CD4-positive, alpha-beta T cell treated with Interleukin-10 for 1 hour (primary cell): ENCODE measurements around the gene XCR1.
"Not testable (repeated sequence)": the region's sequence is repeated elsewhere in the genome, so short reads cannot be mapped to it uniquely, and the experiment has no call there.

Experiments used
- DNase-seq: peaks from one replicate; pipeline ENCODE4 v3.0.0-alpha.2; 2020

XCR1 gene

DNA sequence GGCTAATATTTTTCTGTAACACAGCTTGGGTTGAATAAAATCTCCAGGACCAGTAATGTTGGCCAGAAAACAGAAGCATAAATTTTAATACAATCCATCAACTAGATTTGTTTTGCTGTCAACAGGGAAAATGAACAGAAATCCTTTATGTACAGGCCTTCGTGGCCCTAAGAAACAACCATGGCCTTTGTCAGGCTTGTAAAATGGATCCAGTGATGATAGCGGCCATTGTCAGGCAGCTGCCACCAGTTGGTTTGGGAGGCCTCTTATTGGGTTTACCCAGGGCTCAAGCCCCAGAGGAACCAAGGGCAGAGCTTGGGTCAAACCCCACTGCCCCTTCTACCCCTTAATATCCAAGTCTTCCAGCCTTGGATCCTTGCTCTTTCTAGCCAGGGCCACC lies 26.1 kb downstream of the XCR1 start:
- DNase-seq, result no peak

GRCh38 chr3:45997942-45998341 lies 29.3 kb downstream of the XCR1 start:
- DNase-seq, result no peak

DNA sequence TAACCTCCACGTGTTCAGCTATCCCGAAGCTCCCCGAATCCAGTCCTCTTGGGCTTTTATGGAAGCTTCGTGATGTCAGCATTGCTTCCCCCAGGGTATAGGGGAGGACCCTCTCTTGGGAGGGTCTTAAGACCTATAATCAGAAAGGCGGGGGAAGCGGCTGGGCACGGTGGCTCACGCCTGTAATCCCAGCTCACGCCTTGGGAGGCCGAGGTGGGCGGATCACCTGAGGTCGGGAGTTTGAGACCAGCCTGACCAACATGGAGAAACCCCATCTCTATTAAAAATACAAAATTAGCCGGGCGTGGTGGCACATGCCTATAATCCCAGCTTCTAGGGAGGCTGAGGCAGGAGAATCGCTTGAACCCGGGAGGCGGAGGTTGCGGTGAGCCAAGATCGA lies 29.8 kb downstream of the XCR1 start:
- not testable (repeated sequence) for DNase-seq

DNA sequence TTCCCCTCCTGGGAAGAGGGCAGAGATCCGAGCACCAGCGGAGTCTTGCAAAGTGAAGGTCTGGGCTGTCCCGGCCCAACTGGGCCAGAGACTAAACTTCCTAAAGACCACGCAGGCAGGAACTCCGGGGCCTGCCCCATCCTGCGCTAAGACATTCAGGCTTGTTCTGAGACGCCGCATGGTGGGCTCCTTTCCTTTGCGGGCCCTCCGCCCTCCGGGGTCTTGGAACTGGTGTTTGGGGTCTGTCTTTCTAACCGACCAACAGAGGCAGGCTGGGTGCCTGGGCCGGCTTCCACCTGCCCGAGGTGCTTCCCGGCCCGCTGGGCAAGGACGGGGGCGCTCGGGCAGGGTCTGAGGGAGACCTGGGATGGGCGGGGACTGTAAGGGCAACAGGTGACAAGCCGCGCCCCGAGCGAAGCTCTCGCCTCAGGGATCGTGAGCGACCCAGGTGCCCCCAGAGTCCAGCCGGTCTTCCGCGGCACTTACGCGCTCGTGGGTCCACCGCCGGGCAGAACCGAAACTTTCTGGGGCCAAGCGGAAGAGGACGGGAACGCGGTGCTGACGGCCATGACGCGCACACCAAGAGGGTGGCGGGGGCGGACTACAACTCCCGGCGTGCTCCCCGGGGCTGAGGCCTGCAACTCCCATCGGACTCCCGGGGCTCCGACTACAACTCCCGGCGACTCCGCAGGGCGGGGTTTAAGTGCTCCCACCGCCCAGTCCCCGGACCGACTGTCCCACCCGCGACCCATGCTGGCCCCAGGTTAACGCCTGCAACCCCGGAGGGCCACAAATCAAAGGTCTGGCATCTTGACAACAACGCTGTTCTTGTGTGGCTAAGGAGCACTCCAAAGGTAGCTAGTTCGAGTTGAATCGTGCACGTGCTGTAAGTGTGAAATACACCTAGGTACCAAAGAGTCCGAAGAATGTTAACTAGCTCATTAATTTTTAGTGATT lies 31.8 kb downstream of the XCR1 start, which contains the start of gene FYCO1:
Gene FYCO1, minus strand, starts transcription at position 589 of the 957 bp plus-strand sequence. CDS start 10,914 bp downstream, outside the sequence.
- peak; percentile 90 for DNase-seq

GRCh38 chr3:45994419-45995235 lies 32.7 kb downstream of the XCR1 start:
- peak; percentile 70 for DNase-seq

DNA sequence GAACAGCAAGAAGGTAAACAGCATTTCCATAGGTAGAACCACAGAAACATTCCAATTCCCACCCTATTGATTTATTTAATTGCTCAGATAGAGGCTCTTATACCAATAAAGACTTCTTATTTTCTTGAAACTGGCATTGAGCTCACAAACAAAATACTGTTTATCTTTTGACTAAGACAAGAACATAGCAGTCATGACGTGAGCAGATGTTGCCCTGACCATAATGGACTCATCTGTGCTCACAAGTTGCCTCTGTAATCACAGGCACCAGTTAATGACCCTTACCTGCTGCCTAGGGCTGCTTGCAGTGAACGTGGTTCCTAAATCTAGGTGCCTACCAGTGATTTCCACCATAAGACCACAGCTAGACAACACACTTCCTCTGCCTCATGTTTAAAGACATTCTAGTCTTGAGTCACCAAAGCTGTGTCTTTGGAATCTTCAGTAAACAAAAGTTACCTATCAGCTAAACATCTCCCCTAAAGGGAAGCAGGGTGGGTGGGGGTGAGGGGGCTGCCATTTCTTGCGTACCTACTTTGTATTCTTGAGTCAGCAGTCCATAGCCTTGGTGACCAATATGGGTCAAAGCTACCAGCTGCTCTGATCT lies 33.8 kb downstream of the XCR1 start:
- peak; percentile 55 for DNase-seq

- DNase-seq, result peak; percentile 22
Observed at GRCh38 chr3:45992821-45993221, 34.5 kb downstream of the XCR1 start.

DNA sequence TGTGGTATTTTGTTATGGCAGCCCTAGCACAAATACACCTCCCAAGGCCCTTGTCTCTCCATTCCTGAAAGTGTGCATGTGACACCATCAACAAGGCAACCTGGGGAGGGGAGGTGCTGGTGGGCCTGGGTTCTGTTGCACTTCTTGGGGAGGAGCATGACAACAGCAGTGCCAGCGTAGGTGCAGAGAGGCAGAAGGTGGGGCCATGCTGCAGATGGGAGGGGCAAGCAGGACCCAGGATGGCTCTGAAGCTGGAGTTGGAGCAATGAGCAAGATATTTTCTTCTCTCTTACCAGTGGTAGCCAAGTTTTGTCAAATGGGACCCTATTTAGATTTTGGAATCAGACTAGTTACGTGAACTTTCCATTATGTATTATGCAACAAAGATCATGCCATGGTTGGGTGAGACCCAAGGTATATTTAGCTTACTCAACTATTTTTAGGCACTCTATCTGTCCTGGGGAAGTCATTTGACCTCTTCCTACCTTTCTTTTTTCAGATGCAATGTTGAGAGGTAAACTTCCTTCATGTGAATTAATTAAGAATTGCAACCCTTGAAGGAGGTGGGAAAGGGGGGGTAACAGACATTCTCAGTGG lies 35.1 kb downstream of the XCR1 start:
- no peak for DNase-seq

- DNase-seq, result no peak
Observed at GRCh38 chr3:45991341-45991740, 35.9 kb downstream of the XCR1 start.

- no peak for DNase-seq
Observed at GRCh38 chr3:45990181-45990580, 37.1 kb downstream of the XCR1 start.

DNA sequence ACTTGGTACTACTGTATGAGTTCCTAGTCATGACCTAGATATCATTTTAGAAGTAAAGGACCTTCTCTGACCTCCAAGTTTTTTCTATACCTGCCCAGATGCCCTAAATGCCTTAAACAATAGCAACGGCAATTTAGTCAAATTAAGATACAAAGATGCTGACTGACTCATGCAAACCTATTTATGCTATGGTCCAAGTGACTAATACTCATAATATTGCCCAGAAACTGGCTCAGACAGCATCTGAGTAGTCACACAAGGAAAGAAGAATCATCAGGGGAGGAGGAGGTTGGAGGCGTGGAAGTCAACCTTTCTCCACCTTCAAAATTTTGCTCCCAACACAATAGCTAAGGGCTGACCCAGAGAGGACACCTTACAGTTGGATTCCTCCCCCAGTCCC lies 38.5 kb downstream of the XCR1 start:
- no peak for DNase-seq

DNA sequence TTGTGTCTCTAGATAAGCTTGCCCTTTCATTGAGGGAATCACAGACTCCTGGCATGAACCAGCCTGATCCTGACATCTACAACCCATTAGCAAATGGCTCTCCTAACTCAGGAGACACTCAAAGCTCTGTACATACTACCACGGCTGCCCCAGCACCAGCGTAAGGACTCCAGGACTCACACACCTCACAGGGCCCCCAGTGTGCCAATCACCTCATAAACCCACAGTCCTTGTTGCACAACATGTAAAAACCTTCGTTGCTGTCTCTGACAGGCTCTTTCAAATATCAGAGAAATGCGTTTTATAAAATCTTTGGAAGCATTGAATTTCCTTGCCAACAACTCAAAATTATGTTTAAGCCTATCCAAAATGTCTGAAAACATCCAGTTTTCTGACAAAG lies 38.9 kb downstream of the XCR1 start:
- DNase-seq, result no peak

DNA sequence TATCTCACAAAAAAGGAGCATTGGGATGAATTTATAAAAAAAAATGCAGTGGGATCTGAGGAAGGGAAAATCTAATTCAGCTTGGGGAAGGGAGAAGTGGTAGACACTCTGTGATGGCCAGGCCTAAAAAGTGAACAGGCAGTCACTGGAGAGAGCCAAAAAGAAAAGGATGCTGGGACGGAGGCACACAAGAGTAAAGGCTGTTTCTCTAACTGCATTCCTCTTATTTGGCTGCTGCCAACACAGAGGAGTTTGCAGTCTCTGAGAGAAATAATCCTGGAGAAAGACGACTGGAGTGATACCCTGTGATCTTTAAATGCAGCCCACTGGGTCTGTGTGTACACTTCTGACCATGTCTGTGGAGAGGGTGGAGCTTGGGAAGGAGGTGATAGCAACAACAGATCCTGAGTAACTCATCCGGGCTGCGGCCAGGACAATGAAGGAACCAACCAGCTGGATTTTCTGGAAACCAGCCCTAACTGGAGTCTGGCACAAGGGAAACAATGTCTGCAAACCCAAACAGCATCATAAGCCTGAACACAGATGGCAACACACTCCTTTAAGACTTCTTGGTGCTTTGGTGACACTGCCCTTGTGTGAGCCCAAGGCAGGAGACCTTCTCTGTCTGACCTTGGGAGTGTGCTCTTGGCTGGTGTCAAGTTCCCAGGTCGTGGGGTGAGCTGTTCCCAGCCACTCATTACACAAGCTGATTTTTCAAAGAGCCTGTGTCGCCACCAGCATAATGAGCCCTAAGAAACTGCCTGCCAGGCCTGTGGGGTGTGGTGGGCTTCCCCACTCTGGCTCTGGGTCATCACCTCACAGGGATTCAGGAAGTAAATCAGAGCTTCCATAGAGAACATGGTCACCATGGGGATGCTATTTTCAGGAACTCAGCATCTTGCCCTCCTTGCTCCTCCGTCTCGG lies 39.7 kb downstream of the XCR1 start:
- no peak for DNase-seq

- no peak for DNase-seq
Observed at GRCh38 chr3:45986303-45986982, 40.8 kb downstream of the XCR1 start.

DNA sequence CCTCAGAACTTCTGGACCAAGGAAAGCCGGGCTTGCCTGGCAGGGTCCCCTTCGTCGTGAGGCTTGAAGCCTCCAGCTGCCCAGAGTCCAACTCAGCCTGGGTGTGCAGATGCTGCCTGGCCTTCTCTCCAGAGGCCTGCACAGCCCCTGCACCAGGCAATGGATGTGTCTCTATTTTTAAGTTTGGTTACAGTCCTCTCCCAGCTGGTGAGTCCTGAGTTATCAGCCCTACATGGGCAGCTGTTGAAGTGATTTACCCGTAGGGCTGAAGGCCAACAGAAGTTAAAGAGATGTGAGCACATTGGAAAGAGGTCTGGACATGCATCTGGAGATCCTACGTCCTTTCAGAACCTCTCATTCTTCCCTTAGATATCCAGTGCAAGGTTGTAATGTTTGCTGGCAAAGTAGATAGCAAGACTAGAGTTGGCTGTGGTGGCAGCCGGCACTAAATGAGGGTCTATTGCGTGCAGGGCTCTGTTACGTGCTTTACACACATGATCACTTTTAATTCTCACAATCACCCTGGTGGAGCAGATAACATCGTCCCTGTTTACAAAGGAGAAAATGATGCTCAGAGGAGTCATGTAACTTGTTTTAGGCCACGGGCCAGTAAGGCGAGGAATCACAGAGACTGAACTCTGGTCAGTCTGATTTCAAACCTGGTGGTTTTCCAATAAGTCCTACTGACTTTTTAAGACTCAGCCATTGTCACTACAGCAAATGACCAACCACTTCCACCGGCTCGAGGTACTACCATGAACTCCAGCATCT lies 41.6 kb downstream of the XCR1 start:
- no peak for DNase-seq

DNA sequence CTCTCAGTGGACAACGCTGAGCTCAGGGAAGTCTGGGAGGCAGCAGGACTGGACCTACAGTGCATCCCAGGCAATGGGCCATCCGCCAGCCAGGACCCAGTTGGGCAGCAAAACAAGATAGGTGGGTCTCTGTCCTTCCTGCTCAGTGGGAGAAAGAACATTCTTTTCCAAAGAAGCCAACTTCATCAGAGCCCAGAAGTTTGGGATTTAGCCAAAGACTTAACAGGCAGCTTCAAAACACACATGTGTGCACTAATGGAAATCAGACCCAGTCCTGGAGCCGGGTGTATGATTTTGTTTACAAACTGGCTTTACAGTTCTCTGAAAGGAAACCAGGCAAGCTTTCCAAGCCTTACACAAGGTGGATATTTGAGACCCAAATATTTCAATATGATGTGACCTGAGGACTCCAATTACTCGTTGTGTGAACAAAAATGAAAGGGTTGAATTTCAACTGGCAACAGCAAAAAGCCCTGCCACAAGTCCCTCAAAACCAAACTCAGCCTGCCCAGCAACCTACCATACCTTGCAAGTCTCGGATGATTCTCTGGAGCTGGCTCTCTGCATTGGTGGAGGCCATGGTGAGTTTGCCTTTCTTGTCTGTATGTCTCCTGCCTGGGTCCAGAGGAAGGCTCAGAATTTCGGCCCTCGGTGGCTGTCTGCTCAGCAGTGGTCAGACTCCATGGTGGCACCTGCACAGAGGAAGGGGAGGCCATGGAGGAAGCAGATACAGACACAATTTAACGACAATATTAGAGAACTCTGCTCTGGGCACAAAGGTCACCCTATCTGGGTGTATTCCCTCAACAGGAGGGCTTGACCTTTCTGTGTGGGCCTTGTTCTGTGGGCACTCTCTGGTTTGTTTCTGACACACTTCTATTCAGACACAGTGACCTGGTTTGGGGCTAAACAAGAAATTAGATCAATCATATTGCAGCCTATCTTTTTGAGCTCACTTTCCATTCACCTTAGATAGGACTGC lies 42.7 kb downstream of the XCR1 start:
- DNase-seq, result no peak

DNA sequence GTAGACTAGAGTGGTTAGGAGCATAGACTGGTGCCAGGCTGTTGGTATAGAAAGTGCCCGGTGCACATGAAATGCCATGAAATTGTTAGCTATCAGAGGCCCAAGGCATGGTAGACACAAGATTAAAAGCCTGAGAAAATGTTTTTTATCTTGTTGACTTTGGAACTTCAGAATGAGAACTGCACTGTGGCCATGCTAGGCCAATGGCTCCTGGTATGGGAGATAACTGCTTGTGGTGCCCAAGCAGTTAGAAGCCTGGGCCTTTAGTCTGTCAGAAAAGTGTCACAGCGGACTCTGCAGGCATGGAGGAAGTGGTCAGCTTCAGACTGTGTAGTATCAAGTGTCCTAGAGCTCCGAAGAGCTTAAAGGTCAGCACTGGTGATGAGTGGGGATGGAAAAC lies 43.5 kb downstream of the XCR1 start:
- no peak for DNase-seq

- no peak for DNase-seq
Observed at GRCh38 chr3:45981346-45982074, 45.8 kb downstream of the XCR1 start.
